OCI-LY7 (cell line): ENCODE data around the gene DMXL1.

Experiments used
- CTCF ChIP-seq: fragments of 200-600 bp; sonication (generic); conservative IDR thresholded peaks from 2 replicates; pipeline ENCODE4 v1.5.1; 2014; ENCODE audit warnings: mild to moderate bottlenecking, antibody characterized with exemption, low read length, moderate library complexity, mixed read lengths
- EZH2phosphoT487 ChIP-seq: fragments of 200-600 bp; sonication (generic); IDR thresholded peaks from 2 replicates; pipeline ENCODE4 v1.6.1; 2018; ENCODE audit warnings: low read depth, borderline replicate concordance, mild to moderate bottlenecking, mixed run types, antibody characterized with exemption, low read length, moderate library complexity, mixed read lengths

DNA sequence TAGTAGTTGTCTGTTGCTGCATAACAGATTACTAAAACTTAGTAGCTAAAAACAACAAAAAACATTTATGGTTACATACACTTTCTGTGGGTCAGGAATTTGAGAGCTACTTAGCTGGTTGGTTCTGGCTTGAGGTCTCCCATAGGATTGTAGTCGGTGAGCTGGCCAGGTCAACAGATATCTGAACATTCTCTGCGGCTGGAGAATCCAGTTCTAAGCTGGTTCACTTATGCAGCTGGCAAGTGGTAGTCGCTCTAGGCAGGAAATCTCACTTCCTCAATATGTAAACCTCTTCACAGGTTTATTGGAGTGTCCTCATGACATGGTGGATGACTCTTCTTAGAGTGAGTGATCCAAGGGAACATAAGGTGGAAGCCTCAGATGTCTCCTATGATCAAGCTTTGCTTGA, 219.3 kb downstream of the DMXL1 start:
- TF ChIP-seq CTCF (no peak), EZH2phosphoT487 (no peak)
